Measurements from ENCODE around the gene PTPRN2.

Gene PTPRN2

GRCh38 chr7:158063850-158064610 is 523.6 kb downstream of the PTPRN2 start:
- DNase-seq (ENCODE audit: low read depth, low spot score): no peak
- no peak overlapping the region for H3K27ac ChIP-seq

DNA sequence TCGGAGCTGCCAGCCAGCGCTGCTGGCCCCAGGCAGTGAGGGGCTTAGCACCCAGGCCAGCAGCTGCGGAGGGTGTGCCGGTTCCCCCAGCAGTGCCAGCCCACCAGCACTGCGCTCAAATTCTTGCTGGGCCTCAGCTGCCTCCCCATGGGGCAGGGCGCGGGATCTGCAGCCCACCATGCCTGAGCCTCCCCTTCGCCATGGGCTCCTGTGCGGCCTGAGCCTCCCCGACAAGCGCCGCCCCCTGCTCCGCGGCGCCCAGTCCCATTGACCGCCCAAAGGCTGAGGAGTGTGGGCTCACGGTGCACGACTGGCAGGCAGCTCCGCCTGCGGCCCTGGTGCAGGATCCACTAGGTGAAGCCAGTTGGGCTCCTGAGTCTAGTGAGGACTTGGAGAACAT is 525.0 kb downstream of the PTPRN2 start:
- no peak overlapping the region for H3K27ac ChIP-seq
- DNase-seq (ENCODE audit: low read depth, low spot score): no peak

GRCh38 chr7:158061884-158062656 is 525.6 kb downstream of the PTPRN2 start:
- DNase-seq (ENCODE audit: low read depth, low spot score): no peak
- H3K27ac ChIP-seq: no peak overlapping the region

DNA sequence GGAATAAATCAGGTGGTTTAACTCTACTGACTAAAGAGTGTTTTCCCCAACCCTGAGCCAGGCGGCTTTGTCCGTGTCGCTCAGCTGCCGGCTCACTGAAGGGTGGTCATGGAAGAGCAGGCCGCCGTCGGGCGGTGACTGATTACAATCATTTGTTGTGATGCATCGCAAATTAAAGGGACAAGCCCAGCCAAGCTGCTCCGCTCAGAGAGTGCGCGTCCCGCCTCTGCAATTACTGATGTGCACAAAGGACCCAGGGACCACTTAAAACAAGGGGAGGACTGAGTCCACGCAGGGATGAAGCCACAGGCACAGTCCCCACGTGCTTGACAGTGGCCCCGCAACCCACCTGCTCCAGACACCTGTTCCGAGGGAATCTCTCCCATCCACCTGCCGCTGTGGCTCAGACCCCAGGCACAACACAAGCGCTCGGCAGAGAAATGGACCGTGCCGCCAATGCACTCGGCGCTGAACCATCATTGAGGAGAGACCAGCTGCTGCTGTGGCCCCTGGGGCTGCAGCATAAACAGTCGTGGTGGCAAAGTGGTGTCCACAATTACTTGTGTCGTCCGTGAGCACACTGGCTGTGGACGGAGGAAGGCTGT is 526.5 kb downstream of the PTPRN2 start:
- DNase-seq (ENCODE audit: low read depth, low spot score): no peak
- no peak overlapping the region for H3K27ac ChIP-seq

GRCh38 chr7:158060216-158060615 is 527.4 kb downstream of the PTPRN2 start:
- H3K27ac ChIP-seq: no peak overlapping the region
- no peak for DNase-seq (ENCODE audit: low read depth, low spot score)

DNA sequence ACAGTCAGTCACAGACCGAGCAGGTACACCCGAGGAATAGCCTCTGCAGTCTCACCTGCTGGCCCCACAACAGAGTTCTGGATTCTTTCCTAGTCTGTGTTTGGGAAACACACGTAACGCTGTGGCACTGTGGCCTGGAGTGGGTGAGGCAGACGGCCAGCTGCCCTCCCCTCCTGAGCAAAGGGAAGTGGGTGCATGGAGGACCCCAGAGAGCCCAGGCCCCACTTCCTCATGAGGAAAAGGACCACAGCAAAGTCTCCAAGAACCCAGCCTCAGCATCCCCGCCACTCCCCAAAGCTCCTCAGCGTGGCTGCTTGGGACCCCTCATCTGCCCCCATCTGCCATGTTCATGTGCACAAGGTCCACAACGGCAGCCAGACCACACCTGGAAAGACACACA is 530.2 kb downstream of the PTPRN2 start:
- no peak overlapping the region for H3K27ac ChIP-seq
- no peak for DNase-seq (ENCODE audit: low read depth, low spot score)

DNA sequence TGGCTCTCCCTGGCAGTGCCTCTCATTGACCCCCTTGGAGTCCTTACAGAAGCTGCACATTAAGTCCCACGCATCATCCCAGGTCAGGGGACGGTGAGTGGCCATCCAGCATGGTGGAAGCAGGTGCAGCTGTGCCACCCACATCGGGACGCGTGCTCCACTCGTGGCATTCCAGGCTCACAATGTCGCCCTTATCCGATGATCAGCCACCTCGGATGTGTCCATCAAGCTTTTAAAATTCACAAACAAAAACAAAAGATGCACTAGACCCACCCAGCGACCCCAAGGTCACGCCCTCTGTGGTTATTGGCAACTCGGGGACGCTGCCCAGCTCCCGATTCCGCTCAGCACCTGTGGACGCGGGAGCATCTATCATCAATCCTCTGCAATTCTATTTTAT is 530.9 kb downstream of the PTPRN2 start:
- H3K27ac ChIP-seq: no peak overlapping the region
- no peak for DNase-seq (ENCODE audit: low read depth, low spot score)

- no peak overlapping the region for H3K27ac ChIP-seq
- no peak for DNase-seq (ENCODE audit: low read depth, low spot score)
These were observed 531.7 kb downstream of the PTPRN2 start for GRCh38 chr7:158055726-158056510.

DNA sequence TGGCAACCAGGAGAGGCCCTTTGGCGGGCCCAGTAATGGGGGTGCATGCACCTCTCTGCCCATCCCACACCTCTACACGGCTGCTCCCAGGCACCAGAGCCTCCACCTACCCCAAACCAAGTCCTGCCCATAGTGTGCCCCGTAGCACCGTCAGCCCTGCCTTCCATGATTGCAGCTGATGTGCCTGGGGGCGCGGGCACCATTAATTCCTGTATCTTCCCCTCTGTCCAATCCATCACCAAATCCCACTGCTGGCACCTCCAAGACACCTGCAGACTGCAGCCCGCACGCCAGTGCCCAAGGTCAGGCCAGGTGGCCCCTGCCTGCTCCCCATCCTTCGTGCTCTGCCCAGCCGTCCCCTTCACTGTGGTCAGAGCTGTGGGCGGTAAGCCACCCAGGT is 533.0 kb downstream of the PTPRN2 start:
- no peak for DNase-seq (ENCODE audit: low read depth, low spot score)
- no peak overlapping the region for H3K27ac ChIP-seq

- DNase-seq (ENCODE audit: low read depth, low spot score): no peak
- H3K27ac ChIP-seq: no peak overlapping the region
These were observed 533.5 kb downstream of the PTPRN2 start for GRCh38 chr7:158054081-158054480.

DNA sequence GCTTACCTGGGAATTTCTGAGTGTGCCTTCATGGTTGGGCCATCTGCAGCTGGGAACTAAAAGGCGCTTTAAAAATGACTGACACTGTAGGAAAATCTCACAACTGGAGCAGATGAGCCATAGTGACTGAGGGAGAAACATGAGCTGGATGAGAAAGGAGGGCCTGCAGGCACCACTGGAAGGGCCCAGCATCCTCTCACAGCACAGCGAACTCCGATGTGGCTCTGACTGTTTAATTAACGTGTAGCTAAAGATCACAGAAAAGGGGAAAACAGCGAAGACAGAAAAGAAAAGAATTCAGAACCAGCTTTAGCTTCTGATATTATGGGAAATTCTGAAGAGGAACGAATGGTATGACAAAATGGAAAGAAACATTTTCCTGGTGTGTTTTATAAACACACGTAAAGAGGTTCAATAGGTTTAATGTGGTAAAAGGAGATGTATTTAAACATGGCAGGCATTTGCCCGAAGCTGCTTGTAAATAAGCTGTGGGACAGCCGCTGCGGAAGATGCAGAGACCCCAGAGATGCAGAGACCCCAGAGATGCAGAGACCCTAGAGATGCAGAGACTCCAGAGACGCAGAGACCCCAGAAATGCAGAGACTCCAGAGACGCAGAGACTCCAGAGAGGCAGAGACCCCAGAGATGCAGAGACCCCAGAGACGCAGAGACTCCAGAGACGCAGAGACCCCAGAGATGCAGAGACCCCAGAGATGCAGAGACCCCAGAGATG is 534.3 kb downstream of the PTPRN2 start:
- no peak for DNase-seq (ENCODE audit: low read depth, low spot score)

DNA sequence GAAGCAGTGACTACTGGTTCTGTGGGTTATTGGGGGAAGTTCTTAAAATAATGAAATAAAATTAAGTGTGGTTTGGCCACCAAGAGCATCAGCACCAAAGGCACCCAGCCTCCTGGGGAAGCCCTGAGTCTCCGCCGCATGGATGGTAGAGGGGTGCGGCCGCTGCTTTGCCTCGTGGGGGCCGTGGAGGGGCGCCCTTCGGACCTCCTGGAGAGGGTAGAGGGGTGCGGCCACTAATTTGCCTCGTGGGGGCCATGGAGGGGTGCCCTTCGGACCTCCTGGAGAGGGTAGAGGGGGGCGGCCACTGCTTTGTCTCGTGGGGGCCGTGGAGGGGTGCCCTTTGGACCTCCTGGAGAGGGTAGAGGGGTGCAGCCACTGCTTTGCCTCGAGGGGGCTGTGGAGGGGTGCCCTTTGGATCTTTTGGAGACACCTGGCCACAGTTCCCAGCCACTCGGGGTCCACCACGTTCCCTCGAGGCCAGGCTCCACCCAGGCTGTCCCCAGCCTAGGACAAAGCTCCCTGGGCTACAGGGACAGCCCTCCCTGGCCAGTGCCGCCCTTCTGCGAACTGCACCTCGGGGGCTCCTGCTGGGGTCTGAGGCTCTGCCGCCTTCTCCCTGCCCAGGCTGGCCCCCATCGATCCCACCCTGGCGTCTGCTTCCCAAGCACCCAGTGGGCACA is 535.1 kb downstream of the PTPRN2 start:
- H3K27ac ChIP-seq: no peak overlapping the region
- no peak for DNase-seq (ENCODE audit: low read depth, low spot score)

More for the DNA sequence above, 534.3 kb downstream of the PTPRN2 start:
- no peak overlapping the region for H3K27ac ChIP-seq

GRCh38 chr7:158051776-158052175 is 535.8 kb downstream of the PTPRN2 start:
- H3K27ac ChIP-seq: no peak overlapping the region
- no peak for DNase-seq (ENCODE audit: low read depth, low spot score)

GRCh38 chr7:158050978-158051651 is 536.5 kb downstream of the PTPRN2 start:
- DNase-seq (ENCODE audit: low read depth, low spot score): no peak
- no peak overlapping the region for H3K27ac ChIP-seq

DNA sequence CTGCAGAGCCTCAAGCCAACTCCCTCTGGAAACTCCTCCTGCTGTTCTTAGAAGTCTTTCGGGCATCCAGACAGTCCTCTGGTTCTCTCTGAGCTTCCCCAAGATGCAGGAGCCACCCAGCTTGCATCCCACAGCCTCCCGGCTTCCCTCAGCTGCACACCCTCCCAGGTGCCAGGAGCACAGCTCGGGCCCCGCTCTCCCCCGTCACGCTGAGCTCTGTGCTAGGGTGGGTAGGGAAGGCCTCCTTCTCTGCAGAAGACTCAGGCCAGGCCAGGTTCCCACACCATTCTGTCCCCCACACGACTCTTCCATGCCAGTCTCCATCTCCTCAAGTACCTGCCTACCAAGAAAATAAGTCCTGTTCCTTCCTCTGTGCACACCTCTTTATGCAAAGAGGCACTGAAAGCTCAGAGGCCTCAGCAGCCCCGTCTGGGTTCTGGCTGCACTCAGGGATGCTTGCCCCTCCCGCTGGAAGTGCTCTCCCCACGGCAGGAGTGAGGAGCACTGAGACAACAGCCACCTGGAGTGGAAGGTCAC is 537.1 kb downstream of the PTPRN2 start:
- no peak overlapping the region for H3K27ac ChIP-seq
- DNase-seq (ENCODE audit: low read depth, low spot score): no peak

- no peak for DNase-seq (ENCODE audit: low read depth, low spot score)
- H3K27ac ChIP-seq: no peak overlapping the region
These were observed 538.4 kb downstream of the PTPRN2 start for GRCh38 chr7:158049271-158049670.

- no peak for DNase-seq (ENCODE audit: low read depth, low spot score)
- H3K27ac ChIP-seq: no peak overlapping the region
These were observed 539.1 kb downstream of the PTPRN2 start for GRCh38 chr7:158048569-158048968.

GRCh38 chr7:158047391-158048059 is 540.1 kb downstream of the PTPRN2 start:
- DNase-seq (ENCODE audit: low read depth, low spot score): no peak
- H3K27ac ChIP-seq: no peak overlapping the region

Data from epithelial cell of prostate (primary cell).